H9 (cell line): ENCODE measurements around the gene POLG2. TPM values are rescaled to one million over a fixed set of nuclear protein-coding genes. Genes with fewer than 3 reads are reported as not detected.

Experiments
- DNase-seq: peaks from one replicate; pipeline ENCODE4 v3.0.0-alpha.2; 2017
- H2AFZ ChIP-seq: one replicate; pipeline ENCODE4 v1.6.1; 2013; ENCODE audit warnings: mild to moderate bottlenecking, low read length, control low read depth, moderate library complexity
- H2AK5ac ChIP-seq: 2 replicates; pipeline ENCODE4 v1.6.1; 2013; ENCODE audit warnings: low read length, control low read depth, mixed read lengths; ENCODE audit not compliant: insufficient read length
- H2BK120ac ChIP-seq: one replicate; pipeline ENCODE4 v1.6.1; 2013; ENCODE audit warnings: low read depth, mild to moderate bottlenecking, low read length, control low read depth, inconsistent platforms; ENCODE audit not compliant: poor library complexity, severe bottlenecking
- H2BK12ac ChIP-seq: 2 replicates; pipeline ENCODE4 v1.6.1; 2013; ENCODE audit warnings: low read length, control low read depth, mixed read lengths, low read depth; ENCODE audit not compliant: insufficient read length
- H2BK15ac ChIP-seq: 2 replicates; pipeline ENCODE4 v1.6.1; 2013; ENCODE audit warnings: low read depth, low read length, control low read depth
- H2BK20ac ChIP-seq: one replicate; pipeline ENCODE4 v1.6.1; 2013; ENCODE audit warnings: low read depth, mild to moderate bottlenecking, low read length, control low read depth, inconsistent platforms; ENCODE audit not compliant: poor library complexity, severe bottlenecking
- H2BK5ac ChIP-seq: 2 replicates; pipeline ENCODE4 v1.6.1; 2013; ENCODE audit warnings: low read length, control low read depth, mixed read lengths; ENCODE audit not compliant: insufficient read length
- H3K14ac ChIP-seq: 2 replicates; pipeline ENCODE4 v1.6.1; 2013; ENCODE audit warnings: low read length, control low read depth; ENCODE audit not compliant: insufficient read depth
- H3K18ac ChIP-seq: 2 replicates; pipeline ENCODE4 v1.6.1; 2013; ENCODE audit warnings: low read depth, mild to moderate bottlenecking, mixed read lengths, low read length, control low read depth; ENCODE audit not compliant: insufficient read length
- H3K23ac ChIP-seq: 2 replicates; pipeline ENCODE4 v1.6.1; 2013; ENCODE audit warnings: low read length, control low read depth, mixed read lengths, low read depth; ENCODE audit not compliant: insufficient read length
- H3K23me2 ChIP-seq: 2 replicates; pipeline ENCODE4 v1.6.1; 2013; ENCODE audit warnings: low read depth, mild to moderate bottlenecking, mixed read lengths, low read length, control low read depth; ENCODE audit not compliant: insufficient read length, poor library complexity, severe bottlenecking
- H3K27ac ChIP-seq: 2 replicates; pipeline ENCODE4 v1.5.1; 2013; ENCODE audit warnings: low read length, control low read depth, mixed read lengths, low read depth; ENCODE audit not compliant: insufficient read length
- H3K27me3 ChIP-seq: 2 replicates; pipeline ENCODE4 v1.6.1; 2013; ENCODE audit warnings: low read length, control low read depth, inconsistent platforms; ENCODE audit not compliant: insufficient read depth
- H3K4ac ChIP-seq: 2 replicates; pipeline ENCODE4 v1.6.1; 2013; ENCODE audit warnings: low read depth, mild to moderate bottlenecking, control low read depth, inconsistent platforms, low read length, moderate library complexity
- H3K4me1 ChIP-seq: 2 replicates; pipeline ENCODE4 v1.6.1; 2013; ENCODE audit warnings: low read length, control low read depth, inconsistent platforms; ENCODE audit not compliant: insufficient read depth
- H3K4me2 ChIP-seq: 2 replicates; pipeline ENCODE4 v1.6.1; 2013; ENCODE audit warnings: low read length, control low read depth, mixed read lengths; ENCODE audit not compliant: insufficient read length, insufficient read depth
- H3K56ac ChIP-seq: 2 replicates; pipeline ENCODE4 v1.6.1; 2013; ENCODE audit warnings: low read depth, mild to moderate bottlenecking, mixed read lengths, low read length, control low read depth; ENCODE audit not compliant: insufficient read length
- H3K79me1 ChIP-seq: 2 replicates; pipeline ENCODE4 v1.6.1; 2013; ENCODE audit warnings: low read depth, mild to moderate bottlenecking, moderate library complexity, low read length, control low read depth, inconsistent platforms; ENCODE audit not compliant: insufficient read depth, poor library complexity, severe bottlenecking
- H3K79me2 ChIP-seq: 2 replicates; pipeline ENCODE4 v1.6.1; 2013; ENCODE audit warnings: low read length, control low read depth, inconsistent platforms; ENCODE audit not compliant: insufficient read depth
- H3K9ac ChIP-seq: 2 replicates; pipeline ENCODE4 v1.6.1; 2013; ENCODE audit warnings: low read length, control low read depth, mixed read lengths; ENCODE audit not compliant: insufficient read length; ENCODE audit errors: extremely low read depth
- H3K9me3 ChIP-seq: one replicate; pipeline ENCODE4 v1.6.1; 2013; ENCODE audit warnings: low read depth, low read length, inconsistent platforms; ENCODE audit not compliant: control insufficient read depth
- H3T11ph ChIP-seq: one replicate; pipeline ENCODE4 v1.6.1; 2013; ENCODE audit warnings: mild to moderate bottlenecking, low read length, control low read depth, inconsistent platforms
- H4K20me1 ChIP-seq: one replicate; pipeline ENCODE4 v1.6.1; 2013; ENCODE audit not compliant: control insufficient read depth, insufficient read length, insufficient read depth
- H4K5ac ChIP-seq: 2 replicates; pipeline ENCODE4 v1.6.1; 2013; ENCODE audit warnings: low read depth, mild to moderate bottlenecking, mixed read lengths, low read length, control low read depth; ENCODE audit not compliant: insufficient read length
- H4K8ac ChIP-seq: replicated peaks from 2 replicates; pipeline ENCODE4 v1.6.1; 2013; ENCODE audit warnings: low read length, control low read depth, mixed read lengths, low read depth; ENCODE audit not compliant: insufficient read length
- H4K91ac ChIP-seq: 2 replicates; pipeline ENCODE4 v1.6.1; 2013; ENCODE audit warnings: low read depth, mild to moderate bottlenecking, moderate library complexity, mixed read lengths, low read length, control low read depth; ENCODE audit not compliant: insufficient read length
- H3K27ac Mint-ChIP-seq, 3 experiments: 2 replicates in 2 of 3; 3 replicates in 1 of 3; pipeline ENCODE4 v1.8.0; 2020 to 2021; ENCODE audit warnings: mixed read lengths in 3 of 3, mild to moderate bottlenecking in 1 of 3, moderate library complexity in 1 of 3
- H3K27me3 Mint-ChIP-seq: 2 replicates; pipeline ENCODE4 v1.8.0; 2021; ENCODE audit warnings: low read depth, mild to moderate bottlenecking, moderate library complexity, mixed read lengths
- H3K36me3 Mint-ChIP-seq, 3 experiments: 2 replicates in 2 of 3; 3 replicates in 1 of 3; pipeline ENCODE4 v1.8.0; 2020 to 2021; ENCODE audit warnings: low read depth in 3 of 3, mixed read lengths in 3 of 3; ENCODE audit not compliant: insufficient read depth in 1 of 3
- H3K4me1 Mint-ChIP-seq, 2 experiments: 2 replicates each; pipeline ENCODE4 v1.8.0; 2020; ENCODE audit warnings: mixed read lengths in 2 of 2
- H3K4me3 Mint-ChIP-seq, 2 experiments: 2 replicates in 1 of 2; 3 replicates in 1 of 2; pipeline ENCODE4 v1.8.0; 2020 to 2021; ENCODE audit warnings: mild to moderate bottlenecking in 2 of 2, mixed read lengths in 2 of 2, moderate library complexity in 1 of 2
- H3K9me3 Mint-ChIP-seq, 2 experiments: 2 replicates in 1 of 2; 3 replicates in 1 of 2; pipeline ENCODE4 v1.8.0; 2020; ENCODE audit warnings: mild to moderate bottlenecking in 2 of 2, mixed read lengths in 2 of 2, moderate library complexity in 1 of 2
- WGBS: extraction: QIAGEN DNeasy Blood & Tissue Kit; methylation state at CpG from one replicate; pipeline ENCODE4 v1.1.7; 2013; ENCODE audit warnings: missing lambda C conversion rate, low lambda C conversion rate, mixed read lengths; ENCODE audit not compliant: insufficient read length; ENCODE audit errors: extremely low coverage; 5-methylcytosine and 5-hydroxymethylcytosine counted together
- total RNA-seq: library from RNA; stranded (reverse); gene quantifications from 2 replicates; pipeline ENCODE4 v1.2.1, GENCODE V29; 2021
- TF ChIP-seq, protein P1 (sequence below): fragments of 200-600 bp; sonication (generic); conservative IDR thresholded peaks from 3 replicates; pipeline ENCODE4 v1.8.0; 2021; ENCODE audit warnings: antibody characterized with exemption, mild to moderate bottlenecking

Gene POLG2
- total RNA-seq, 1 experiment from 2014 or later, result 35.5 TPM

DNA sequence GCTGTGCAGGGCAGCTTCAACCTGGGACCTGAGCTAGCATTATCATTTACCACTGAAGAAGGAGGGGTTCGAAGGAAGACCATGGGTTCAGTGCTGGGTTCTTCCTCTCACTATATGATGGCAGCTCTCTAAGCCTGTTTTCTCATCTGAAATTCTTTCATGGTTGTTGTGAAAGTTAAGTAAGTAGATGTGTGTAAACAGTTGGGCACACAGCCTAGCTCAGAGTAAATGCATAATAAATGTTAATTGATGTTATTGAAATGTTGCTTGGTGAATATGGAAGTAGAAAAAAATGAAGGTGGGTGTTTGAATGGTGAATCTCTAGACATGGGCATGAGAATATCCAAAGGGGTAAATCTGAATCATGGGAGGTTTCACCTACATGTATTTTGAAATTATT, 19.0 kb upstream of the POLG2 start:
- Histone ChIP-seq H2BK15ac (no peak overlapping the region), H3K23ac (no peak overlapping the region), H3K79me1 (peaks cover 7% of the 10 kb centered on the region), H2BK120ac (no peak overlapping the region), H3K23me2 (no peaks in the 10 kb centered on the region), H4K20me1 (no peaks in the 10 kb centered on the region), H3K4me1 (no peaks in the 10 kb centered on the region), H3K9ac (no peak overlapping the region), H4K8ac (no peak overlapping the region), H4K91ac (no peak overlapping the region), H3K56ac (no peak overlapping the region), H3K14ac (no peak overlapping the region), H3T11ph (no peak overlapping the region), H3K4ac (no peak overlapping the region), H3K9me3 (no peaks in the 10 kb centered on the region), H4K5ac (no peak overlapping the region), H2BK20ac (no peak overlapping the region), H2BK5ac (no peak overlapping the region), H2BK12ac (no peak overlapping the region), H3K27me3 (no peaks in the 10 kb centered on the region), H3K4me2 (no peak overlapping the region), H2AK5ac (no peak overlapping the region), H3K18ac (no peak overlapping the region), H3K79me2 (no peaks in the 10 kb centered on the region), H2AFZ (no peak overlapping the region), H3K27ac (no peak overlapping the region)
- H3K9me3 Mint-ChIP-seq, result no peaks in the 10 kb centered on the region
- WGBS, result no CpG with 5 or more reads among the region's 1 CpG
- no peaks in the 10 kb centered on the region for H3K27me3 Mint-ChIP-seq
- DNase-seq, result no peak
- H3K36me3 Mint-ChIP-seq, result peaks cover 45 to 90% (median 80%) of the 10 kb centered on the region in 3 experiments; a peak in 6 of 7 replicates
- TF ChIP-seq, protein P1, sequence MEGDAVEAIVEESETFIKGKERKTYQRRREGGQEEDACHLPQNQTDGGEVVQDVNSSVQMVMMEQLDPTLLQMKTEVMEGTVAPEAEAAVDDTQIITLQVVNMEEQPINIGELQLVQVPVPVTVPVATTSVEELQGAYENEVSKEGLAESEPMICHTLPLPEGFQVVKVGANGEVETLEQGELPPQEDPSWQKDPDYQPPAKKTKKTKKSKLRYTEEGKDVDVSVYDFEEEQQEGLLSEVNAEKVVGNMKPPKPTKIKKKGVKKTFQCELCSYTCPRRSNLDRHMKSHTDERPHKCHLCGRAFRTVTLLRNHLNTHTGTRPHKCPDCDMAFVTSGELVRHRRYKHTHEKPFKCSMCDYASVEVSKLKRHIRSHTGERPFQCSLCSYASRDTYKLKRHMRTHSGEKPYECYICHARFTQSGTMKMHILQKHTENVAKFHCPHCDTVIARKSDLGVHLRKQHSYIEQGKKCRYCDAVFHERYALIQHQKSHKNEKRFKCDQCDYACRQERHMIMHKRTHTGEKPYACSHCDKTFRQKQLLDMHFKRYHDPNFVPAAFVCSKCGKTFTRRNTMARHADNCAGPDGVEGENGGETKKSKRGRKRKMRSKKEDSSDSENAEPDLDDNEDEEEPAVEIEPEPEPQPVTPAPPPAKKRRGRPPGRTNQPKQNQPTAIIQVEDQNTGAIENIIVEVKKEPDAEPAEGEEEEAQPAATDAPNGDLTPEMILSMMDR, result no peak
- no peak overlapping the region for H3K27ac Mint-ChIP-seq
- H3K4me1 Mint-ChIP-seq, result peaks cover 2 to 5% of the 10 kb centered on the region in 2 experiments
- H3K4me3 Mint-ChIP-seq, result no peak overlapping the region
